ENCODE measurements around the gene CAPN11. TPM values are rescaled to one million over a fixed set of nuclear protein-coding genes. Genes with fewer than 3 reads are reported as not detected.

Gene CAPN11
- total RNA-seq, 1 experiment from 2014 or later = not detected

- TF ChIP-seq, protein P1, sequence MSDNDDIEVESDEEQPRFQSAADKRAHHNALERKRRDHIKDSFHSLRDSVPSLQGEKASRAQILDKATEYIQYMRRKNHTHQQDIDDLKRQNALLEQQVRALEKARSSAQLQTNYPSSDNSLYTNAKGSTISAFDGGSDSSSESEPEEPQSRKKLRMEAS (IDR thresholded peaks at IDR 0.05) = no peak
These were observed 19.2 kb downstream of the CAPN11 start (continued) for GRCh38 chr6:44177691-44178423.

GRCh38 chr6:44178424-44179071, 19.9 kb downstream of the CAPN11 start:
- no peak overlapping the region for H3K9ac ChIP-seq (ENCODE audit: low read length)
- H3K9me3 ChIP-seq (ENCODE audit: control insufficient read depth in 1 of 2, insufficient read depth in 1 of 2, low read depth in 1 of 2, low read length in 2 of 2) = no peaks in the 10 kb centered on the region
- H2AFZ ChIP-seq (ENCODE audit: low read depth, low read length, poor library complexity, severe bottlenecking) = no peak overlapping the region
- no peaks in the 10 kb centered on the region for H3K27me3 ChIP-seq (ENCODE audit: insufficient read depth, low read length)
- peaks cover 0 to 17% of the 10 kb centered on the region in 2 experiments; a peak in 3 of 4 replicates for H3K4me1 ChIP-seq (ENCODE audit: control insufficient read depth in 1 of 2, insufficient read depth in 2 of 2, low read length in 2 of 2)
- no peaks in the 10 kb centered on the region for H3K79me2 ChIP-seq (ENCODE audit: insufficient read depth, low read length)
- RAD21 ChIA-PET (ENCODE audit: low non-redundant PET in 1 of 2, low total read pairs in 2 of 2, uncharacterized antibody in 2 of 2, unreplicated experiment in 2 of 2) = no interaction called here
- CTCF ChIA-PET = no interaction called here
- no TSS peak for BruUV-seq (replicated peaks)
- H3K36me3 ChIP-seq (ENCODE audit: control insufficient read depth in 1 of 2, insufficient read depth in 2 of 2, low read length in 2 of 2) = no peaks in the 10 kb centered on the region
- POLR2A ChIA-PET = interaction anchor here (0.9 kb wide), 1 partner anchor 17 kb away, joined by 3 read pairs; no protein-coding TSS in a partner anchor
- H3K27ac ChIP-seq (ENCODE audit: low read depth, low read length) = no peak overlapping the region
- ATAC-seq = no peak
- H3K9me2 ChIP-seq (ENCODE audit: insufficient read depth) = no peaks in the 10 kb centered on the region
- no peak overlapping the region for H3K4me3 ChIP-seq (replicated peaks in 1 of 2; ENCODE audit: low read depth in 1 of 2, low read length in 2 of 2)
- H4K20me1 ChIP-seq (ENCODE audit: insufficient read depth) = no peaks in the 10 kb centered on the region
- H3K4me2 ChIP-seq (ENCODE audit: low read length) = no peak overlapping the region
- intact Hi-C loops (cut with micrococcal nuclease) = no loop called here
- DNase-seq (ENCODE audit: low read depth, low spot score) = no peak
- TF ChIP-seq ZBTB33 (IDR thresholded peaks at IDR 0.05; ENCODE audit: extremely low read depth, insufficient replicate concordance, low read length) (no peak), EZH2phosphoT487 (IDR thresholded peaks at IDR 0.05; ENCODE audit: borderline replicate concordance) (no peak), ZFX (IDR thresholded peaks at IDR 0.05) (no peak), SIN3A (IDR thresholded peaks at IDR 0.05; ENCODE audit: low read depth) (no peak), RAD21 (IDR thresholded peaks at IDR 0.05; ENCODE audit: low read depth) (no peak), SP1 (IDR thresholded peaks at IDR 0.05; ENCODE audit: low read depth) (no peak), ELF1 (IDR thresholded peaks at IDR 0.05; ENCODE audit: borderline replicate concordance, low read depth) (no peak), EGR1 (IDR thresholded peaks at IDR 0.05; ENCODE audit: low read depth) (no peak), POLR2AphosphoS5 (IDR thresholded peaks at IDR 0.05; ENCODE audit: low read depth, low read length) (no peak), CBX3 (IDR thresholded peaks at IDR 0.05; ENCODE audit: low read depth) (no peak), YY1 (IDR thresholded peaks at IDR 0.05; ENCODE audit: extremely low read depth, insufficient replicate concordance, low read depth, low read length) (no peak), CTCF (IDR thresholded peaks at IDR 0.05 in 2 of 3, conservative IDR thresholded peaks at IDR 0.05 in 1 of 3; ENCODE audit: borderline replicate concordance in 1 of 3, insufficient read depth in 1 of 3, low read depth in 2 of 3, low read length in 2 of 3) (no peak), SRF (IDR thresholded peaks at IDR 0.05; ENCODE audit: low read depth) (no peak), TCF7L2 (IDR thresholded peaks at IDR 0.05; ENCODE audit: borderline replicate concordance, extremely low read depth, insufficient read depth, insufficient read length) (no peak)
- TF ChIP-seq, protein P2, sequence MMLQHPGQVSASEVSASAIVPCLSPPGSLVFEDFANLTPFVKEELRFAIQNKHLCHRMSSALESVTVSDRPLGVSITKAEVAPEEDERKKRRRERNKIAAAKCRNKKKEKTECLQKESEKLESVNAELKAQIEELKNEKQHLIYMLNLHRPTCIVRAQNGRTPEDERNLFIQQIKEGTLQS (IDR thresholded peaks at IDR 0.05) = no peak

Measured in HCT116 (cell line).